Tibial nerve (tissue), 4 donors: ENCODE data around the gene ATP13A2. TPM values are rescaled to one million over a fixed set of nuclear protein-coding genes. Genes with fewer than 3 reads are reported as not detected.

Experiments
- DNase-seq, 2 donors: peaks; one replicate each; pipeline ENCODE4 v3.0.0-alpha.2; 2019; ENCODE audit warnings: low spot score in 2 of 2
- H3K27ac ChIP-seq, 4 donors: fragments of 200-600 bp; sonication (generic) in 3 of 4; one replicate each; pipeline ENCODE4 v1.5.1; 2017 to 2019; ENCODE audit warnings: mild to moderate bottlenecking in 1 of 4
- H3K27me3 ChIP-seq, 2 donors: fragments of 200-600 bp; sonication (generic) in 1 of 2; one replicate each; pipeline versions ENCODE4 v1.5.1 to v1.6.0; 2017 to 2019
- H3K36me3 ChIP-seq, 3 donors: fragments of 200-600 bp; sonication (generic); one replicate each; pipeline ENCODE4 v1.5.1; 2018 to 2019
- H3K4me1 ChIP-seq, 4 donors: fragments of 200-600 bp; sonication (generic) in 3 of 4; one replicate each; pipeline ENCODE4 v1.5.1; 2017 to 2019
- H3K4me3 ChIP-seq, 4 donors: fragments of 200-600 bp; sonication (generic) in 3 of 4; one replicate each; pipeline ENCODE4 v1.5.1; 2017 to 2019; ENCODE audit warnings: mild to moderate bottlenecking in 1 of 4, moderate library complexity in 1 of 4
- H3K9me3 ChIP-seq, 4 donors: fragments of 200-600 bp; sonication (generic) in 3 of 4; one replicate each; pipeline ENCODE4 v1.5.1; 2017 to 2019
- EP300 ChIP-seq, 2 donors: sonication (generic); formaldehyde crosslinking; IDR thresholded peaks; one replicate each; pipeline ENCODE4 v1.6.1; 2017; ENCODE audit warnings: antibody characterized with exemption in 2 of 2, mild to moderate bottlenecking in 1 of 2
- POLR2A ChIP-seq, 2 donors: fragments of 450-650 bp; IDR thresholded peaks; one replicate each; pipeline ENCODE4 v1.6.1; 2017; ENCODE audit warnings: antibody characterized with exemption in 2 of 2, mild to moderate bottlenecking in 2 of 2, moderate library complexity in 2 of 2
- WGBS, 2 donors: methylation state at CpG; one replicate each; pipeline ENCODE4 v1.1.5; 2018; 5-methylcytosine and 5-hydroxymethylcytosine counted together
- total RNA-seq, 4 donors: library from RNA; depleted of rRNA; stranded (reverse); fragments of >200 nt; gene quantifications; one replicate each; pipeline ENCODE4 v1.1.0, GENCODE V29; 2016
- TF ChIP-seq, protein P1 (sequence below), 5 experiments: fragments of 200-600 bp in 3 of 5; fragments of 450-650 bp in 2 of 5; sonication (generic) in 3 of 5; IDR thresholded peaks; one replicate each; pipeline ENCODE4 v1.5.1; 2016 to 2019; ENCODE audit warnings: antibody characterized with exemption in 5 of 5, mild to moderate bottlenecking in 3 of 5, moderate library complexity in 2 of 5

Gene ATP13A2
- total RNA-seq, 4 donors from 2014 or later = 29.7 to 64.2 (median 42.1) TPM

GRCh38 chr1:16978139-16978538, 33.6 kb downstream of the ATP13A2 start:
- peaks cover 0 to 43% (median 4%) of the 10 kb centered on the region in 4 donors for H3K4me1 ChIP-seq
- H3K27ac ChIP-seq = peak overlapping the region in 3 of 4 donors; percentile 55 to 85 (median 79)
- H3K27me3 ChIP-seq = peaks cover 0 to 18% of the 10 kb centered on the region in 2 donors
- DNase-seq = no peak
- H3K36me3 ChIP-seq = no peaks in the 10 kb centered on the region
- H3K9me3 ChIP-seq = no peaks in the 10 kb centered on the region
- 87% methylated on average over 3 to 4 of the region's 4 CpGs for WGBS, 2 donors
- TF ChIP-seq, protein P1, sequence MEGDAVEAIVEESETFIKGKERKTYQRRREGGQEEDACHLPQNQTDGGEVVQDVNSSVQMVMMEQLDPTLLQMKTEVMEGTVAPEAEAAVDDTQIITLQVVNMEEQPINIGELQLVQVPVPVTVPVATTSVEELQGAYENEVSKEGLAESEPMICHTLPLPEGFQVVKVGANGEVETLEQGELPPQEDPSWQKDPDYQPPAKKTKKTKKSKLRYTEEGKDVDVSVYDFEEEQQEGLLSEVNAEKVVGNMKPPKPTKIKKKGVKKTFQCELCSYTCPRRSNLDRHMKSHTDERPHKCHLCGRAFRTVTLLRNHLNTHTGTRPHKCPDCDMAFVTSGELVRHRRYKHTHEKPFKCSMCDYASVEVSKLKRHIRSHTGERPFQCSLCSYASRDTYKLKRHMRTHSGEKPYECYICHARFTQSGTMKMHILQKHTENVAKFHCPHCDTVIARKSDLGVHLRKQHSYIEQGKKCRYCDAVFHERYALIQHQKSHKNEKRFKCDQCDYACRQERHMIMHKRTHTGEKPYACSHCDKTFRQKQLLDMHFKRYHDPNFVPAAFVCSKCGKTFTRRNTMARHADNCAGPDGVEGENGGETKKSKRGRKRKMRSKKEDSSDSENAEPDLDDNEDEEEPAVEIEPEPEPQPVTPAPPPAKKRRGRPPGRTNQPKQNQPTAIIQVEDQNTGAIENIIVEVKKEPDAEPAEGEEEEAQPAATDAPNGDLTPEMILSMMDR (IDR thresholded peaks at IDR 0.05) = no peak
- TF ChIP-seq POLR2A (IDR thresholded peaks at IDR 0.05) (no peak), EP300 (IDR thresholded peaks at IDR 0.05) (no peak)
- H3K4me3 ChIP-seq = no peak overlapping the region

DNA sequence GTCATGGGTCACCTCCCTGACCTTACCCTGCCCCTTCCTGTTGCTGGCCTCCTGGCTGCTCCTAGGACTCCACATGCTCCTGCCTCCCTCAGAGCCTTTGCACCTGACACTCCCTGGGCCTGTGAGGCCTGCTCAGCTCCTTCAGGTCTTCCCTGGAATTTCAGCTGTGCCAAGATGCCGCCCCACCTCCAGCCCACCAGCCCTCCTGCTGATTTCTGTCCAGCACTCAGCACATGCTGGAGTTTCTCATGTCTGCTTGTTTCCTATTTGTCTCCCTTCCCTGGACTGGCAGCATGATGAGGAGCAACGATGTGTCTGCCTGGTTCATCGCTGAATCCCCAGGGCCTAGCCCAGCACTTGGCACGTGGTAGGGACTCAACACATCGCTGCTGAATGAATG, 34.4 kb downstream of the ATP13A2 start:
- TF ChIP-seq, protein P1 (IDR thresholded peaks at IDR 0.05) = no peak
- no peak for TF ChIP-seq EP300 (IDR thresholded peaks at IDR 0.05)
- DNase-seq = no peak
- H3K4me3 ChIP-seq = no peak overlapping the region
- H3K27me3 ChIP-seq = peaks cover 0 to 18% of the 10 kb centered on the region in 2 donors
- 86 to 95% methylated on average over 5 of the region's 5 CpGs for WGBS, 2 donors
- no peaks in the 10 kb centered on the region for H3K36me3 ChIP-seq
- peak overlapping the region in 1 of 4 donors; percentile 79 for H3K27ac ChIP-seq
- peaks cover 0 to 44% (median 4%) of the 10 kb centered on the region in 4 donors for H3K4me1 ChIP-seq
- H3K9me3 ChIP-seq = no peaks in the 10 kb centered on the region

DNA sequence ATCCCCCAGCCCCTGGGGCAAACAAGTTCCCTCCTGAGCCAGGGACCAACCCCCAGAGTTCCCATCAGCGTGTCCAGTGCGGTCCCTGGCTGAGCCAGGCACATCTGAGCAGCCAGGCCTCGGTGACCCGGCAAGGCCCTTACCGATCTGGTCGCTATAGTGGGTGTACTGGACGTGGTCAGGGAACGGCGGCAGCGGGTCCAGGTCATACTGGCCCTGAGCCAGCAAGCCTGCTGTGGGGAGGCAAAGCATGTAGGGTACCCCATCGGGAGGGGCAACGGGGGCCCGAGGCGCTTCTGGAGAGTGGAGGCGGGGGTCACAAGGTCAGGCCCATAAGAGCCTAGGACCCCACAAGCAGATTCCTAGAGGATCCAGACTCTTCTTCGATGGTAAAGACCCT, 34.8 kb downstream of the ATP13A2 start:
- Histone ChIP-seq H3K36me3 (no peaks in the 10 kb centered on the region), H3K9me3 (no peaks in the 10 kb centered on the region), H3K4me3 (no peak overlapping the region), H3K27me3 (peaks cover 0 to 18% of the 10 kb centered on the region in 2 donors), H3K4me1 (peaks cover 0 to 48% (median 4%) of the 10 kb centered on the region in 4 donors), H3K27ac (peak overlapping the region in 1 of 4 donors; percentile 10)
- no peak for DNase-seq
- WGBS, 2 donors = 68 to 72% methylated on average over 13 to 16 of the region's 16 CpGs
- no peak for TF ChIP-seq EP300 (IDR thresholded peaks at IDR 0.05)

DNA sequence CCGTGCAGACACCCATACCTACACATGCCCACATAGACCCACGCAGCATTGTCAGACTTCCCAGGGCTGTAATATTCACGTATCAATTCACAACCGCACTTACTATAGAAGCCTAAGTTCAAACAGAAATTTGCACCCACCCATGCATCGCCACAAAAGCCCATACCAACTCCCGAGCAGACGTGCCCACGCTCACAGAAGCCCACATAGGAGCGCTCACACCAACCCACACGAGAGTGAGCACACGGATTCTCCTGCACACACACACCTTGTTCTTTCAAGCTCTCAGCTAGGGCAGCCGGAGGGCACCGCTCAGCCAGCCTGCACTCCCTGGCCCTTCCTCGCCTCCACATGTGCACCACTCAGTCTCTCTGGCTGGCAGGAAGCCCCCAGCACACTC, 35.9 kb downstream of the ATP13A2 start:
- no peak for DNase-seq
- Histone ChIP-seq H3K27me3 (peaks cover 0 to 13% of the 10 kb centered on the region in 2 donors), H3K4me3 (no peak overlapping the region), H3K9me3 (no peaks in the 10 kb centered on the region), H3K27ac (peak overlapping the region in 1 of 4 donors; percentile 24), H3K36me3 (peaks cover 0 to 11% (median 0%) of the 10 kb centered on the region in 3 donors), H3K4me1 (peaks cover 0 to 57% (median 4%) of the 10 kb centered on the region in 4 donors)
- 74 to 90% methylated on average over 14 of the region's 14 CpGs for WGBS, 2 donors
- no peak for TF ChIP-seq EP300 (IDR thresholded peaks at IDR 0.05)
- TF ChIP-seq, protein P1 (IDR thresholded peaks at IDR 0.05) = no peak
- no peak for TF ChIP-seq POLR2A (IDR thresholded peaks at IDR 0.05)

DNA sequence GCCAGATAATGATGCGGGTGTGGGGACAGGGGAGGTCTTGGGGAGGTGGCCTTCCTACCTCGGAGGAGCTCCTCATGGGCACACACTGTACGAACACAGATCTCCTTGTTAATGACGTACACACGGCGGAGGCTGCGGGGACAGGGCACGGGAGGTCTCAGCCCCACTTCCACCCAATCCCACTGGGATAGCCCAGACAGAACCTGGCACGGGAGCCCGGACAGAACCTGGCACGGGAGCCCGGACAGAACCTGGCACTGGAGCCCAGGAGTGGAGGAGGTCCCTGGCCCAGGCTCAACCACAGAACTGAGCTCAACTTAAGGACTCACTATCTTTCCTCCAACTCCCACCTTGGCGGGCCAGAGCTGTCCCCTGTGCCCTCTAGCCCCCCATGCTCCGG, 36.5 kb downstream of the ATP13A2 start:
- WGBS, 2 donors = 61 to 68% methylated on average over 14 of the region's 14 CpGs

More for the DNA sequence above, 36.5 kb downstream of the ATP13A2 start:
- peaks cover 0 to 17% (median 0%) of the 10 kb centered on the region in 3 donors for H3K36me3 ChIP-seq
- H3K27ac ChIP-seq = peak overlapping the region in 1 of 4 donors; percentile 24
- TF ChIP-seq, protein P1 (IDR thresholded peaks at IDR 0.05) = no peak
- TF ChIP-seq POLR2A (IDR thresholded peaks at IDR 0.05) (no peak), EP300 (IDR thresholded peaks at IDR 0.05) (no peak)
- peaks cover 0 to 52% (median 4%) of the 10 kb centered on the region in 4 donors for H3K4me1 ChIP-seq
- H3K27me3 ChIP-seq = peaks cover 0 to 8% of the 10 kb centered on the region in 2 donors
- no peaks in the 10 kb centered on the region for H3K9me3 ChIP-seq
- no peak for DNase-seq
- no peak overlapping the region for H3K4me3 ChIP-seq
